HepG2 (cell line): Measurements from ENCODE around the gene SLC9A5. TPM values are rescaled to one million over a fixed set of nuclear protein-coding genes. Genes with fewer than 3 reads are reported as not detected.
A peak's percentile ranks its signal among the peaks of the same experiment; 100 is the strongest.

Experiments used
- ATF4 ChIP-seq, 2 experiments: fragments of 450-650 bp in 1 of 2; sonication (generic) in 1 of 2; formaldehyde crosslinking; IDR thresholded peaks; 2 replicates each; pipeline versions ENCODE4 v1.5.0 to v1.8.0; 2020 to 2022; ENCODE audit warnings: mild to moderate bottlenecking in 1 of 2, missing genetic modification reagents in 1 of 2
- BRD4 ChIP-seq: sonication (generic); formaldehyde crosslinking; IDR thresholded peaks from 2 replicates; pipeline ENCODE4 v1.4.0; 2020; ENCODE audit warnings: missing genetic modification reagents
- DBP ChIP-seq: sonication (generic); formaldehyde crosslinking; IDR thresholded peaks from 2 replicates; pipeline ENCODE4 v1.4.0; 2020; ENCODE audit warnings: missing genetic modification reagents; ENCODE audit errors: not compliant biosample characterization
- KLF16 ChIP-seq, 2 experiments: sonication (generic) in 1 of 2; formaldehyde crosslinking in 1 of 2; IDR thresholded peaks; 2 replicates each; pipeline versions ENCODE4 v1.6.1 to v1.8.0; 2016 to 2023; ENCODE audit warnings: missing genetic modification reagents in 2 of 2, missing compliant biosample characterization in 1 of 2
- PTBP1 ChIP-seq: fragments of 200-400 bp; formaldehyde crosslinking; IDR thresholded peaks from 2 replicates; pipeline ENCODE4 v1.6.1; 2018; ENCODE audit warnings: low read length, low read depth; ENCODE audit not compliant: poor library complexity, severe bottlenecking
- ZBTB40 ChIP-seq, 2 experiments: fragments of 450-650 bp in 1 of 2; sonication (generic) in 1 of 2; formaldehyde crosslinking in 1 of 2; IDR thresholded peaks; 2 replicates each; pipeline versions ENCODE4 v1.6.1 to v1.8.0; 2016 to 2022; ENCODE audit warnings: antibody characterized with exemption in 1 of 2, mild to moderate bottlenecking in 1 of 2, missing genetic modification reagents in 1 of 2
- ZNF703 ChIP-seq: sonication (generic); formaldehyde crosslinking; IDR thresholded peaks from 2 replicates; pipeline ENCODE4 v1.5.1; 2020; ENCODE audit warnings: missing genetic modification reagents, mild to moderate bottlenecking, moderate library complexity, borderline replicate concordance
- ZNF704 ChIP-seq: sonication (generic); formaldehyde crosslinking; IDR thresholded peaks from 2 replicates; pipeline ENCODE4 v1.8.1; 2023; ENCODE audit warnings: mild to moderate bottlenecking, inconsistent platforms, moderate library complexity, missing genetic modification reagents, borderline replicate concordance
- ZNF816 ChIP-seq: sonication (generic); formaldehyde crosslinking; IDR thresholded peaks from 2 replicates; pipeline ENCODE4 v1.8.0; 2022; ENCODE audit warnings: missing genetic modification reagents, mild to moderate bottlenecking, borderline replicate concordance
- polyA plus RNA-seq, 8 experiments: library from polyadenylated mRNA; depleted of rRNA in 3 of 8; stranded (reverse) in 7 of 8; unstranded in 1 of 8; fragments of >200 nt; fragmentation: Illumina TruSeq in 4 of 8; extraction: Trizol in 4 of 8; gene quantifications; 2 replicates each; pipeline versions ENCODE4 v1.2.1 to v1.2.3, GENCODE V29; 2011 to 2016; ENCODE audit warnings: low read depth in 4 of 8, missing spikeins in 1 of 8, mixed read lengths in 1 of 8; ENCODE audit not compliant: insufficient read depth in 1 of 8
- total RNA-seq, 5 experiments: library from RNA; depleted of rRNA; stranded (reverse); fragments of >200 nt; fragmentation: Illumina TruSeq; extraction: Trizol; gene quantifications; 2 replicates each; pipeline ENCODE4 v1.2.3, GENCODE V29; 2016; ENCODE audit warnings: low read depth in 1 of 5
- TF ChIP-seq, protein P1 (sequence below), 2 experiments: sonication (generic) in 1 of 2; formaldehyde crosslinking in 1 of 2; IDR thresholded peaks; 2 replicates each; pipeline versions ENCODE4 v1.4.0 to v1.6.1; 2018 to 2020; ENCODE audit warnings: missing genetic modification reagents in 2 of 2, borderline replicate concordance in 1 of 2, low read depth in 1 of 2, mild to moderate bottlenecking in 1 of 2, missing biosample characterization in 1 of 2

The SLC9A5 gene
- total and polyA plus RNA-seq, 2 of the 13 experiments (the other 11 are each of a cell fraction or from before 2014, with no cell fraction given), result 0.58 to 1.4 TPM

DNA sequence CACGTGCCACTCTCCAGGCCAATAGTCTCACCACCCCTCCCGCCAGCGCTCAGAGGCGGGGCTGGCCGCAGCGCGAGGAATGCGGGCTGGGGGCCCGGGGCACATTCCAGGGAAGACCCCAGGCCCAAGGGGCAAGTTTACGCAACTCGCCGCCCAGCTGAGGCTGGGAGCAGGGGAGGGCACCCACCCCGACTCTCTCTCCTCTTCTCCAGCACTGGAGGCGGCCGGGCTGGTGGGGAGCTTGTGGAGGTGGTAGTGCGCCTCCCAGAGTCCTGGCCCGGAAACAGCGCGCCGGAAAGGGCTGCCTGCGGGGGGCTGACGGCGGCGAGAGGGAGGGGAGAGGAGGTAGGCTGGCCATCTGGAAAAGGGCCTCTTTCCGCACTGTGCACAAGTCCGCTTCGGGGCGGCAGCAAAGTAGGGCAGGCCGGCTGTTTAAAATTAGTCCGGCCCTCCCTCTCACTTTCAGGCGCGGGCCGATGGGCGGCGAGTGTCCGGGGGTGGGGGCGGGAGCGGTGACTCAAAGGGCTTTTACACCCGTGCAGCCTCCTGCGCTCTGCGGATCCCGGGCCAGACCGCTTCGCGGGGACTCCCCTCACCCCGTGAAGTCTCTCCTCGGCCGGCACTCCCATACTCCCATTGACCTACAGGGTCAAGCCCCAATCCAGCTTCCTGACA is 2.6 kb upstream of the SLC9A5 start (continued):
- TF ChIP-seq ZBTB40 (IDR thresholded peaks at IDR 0.05) (no peak), ZBTB40 (CRISPR knock-in tag; IDR thresholded peaks at IDR 0.05) (peak; percentile 91; the same call in 1 of the 2 replicates), ZNF816 (no peak; the same call in 1 of the 2 replicates), ATF4 (CRISPR knock-in tag; IDR thresholded peaks at IDR 0.05) (peak in 1 of 2 experiments; percentile 72; a peak in 2 of 4 replicates), BRD4 (CRISPR knock-in tag) (peak; percentile 56), ZNF704 (peak; percentile 89), KLF16 (CRISPR knock-in tag; IDR thresholded peaks at IDR 0.05) (peak; percentile 32 to 75; a peak in 1 of 4 replicates), DBP (peak; percentile 17), PTBP1 (peak; percentile 16), ZNF703 (CRISPR knock-in tag) (peak; percentile 86; the same call in 1 of the 2 replicates)
- TF ChIP-seq, protein P1, sequence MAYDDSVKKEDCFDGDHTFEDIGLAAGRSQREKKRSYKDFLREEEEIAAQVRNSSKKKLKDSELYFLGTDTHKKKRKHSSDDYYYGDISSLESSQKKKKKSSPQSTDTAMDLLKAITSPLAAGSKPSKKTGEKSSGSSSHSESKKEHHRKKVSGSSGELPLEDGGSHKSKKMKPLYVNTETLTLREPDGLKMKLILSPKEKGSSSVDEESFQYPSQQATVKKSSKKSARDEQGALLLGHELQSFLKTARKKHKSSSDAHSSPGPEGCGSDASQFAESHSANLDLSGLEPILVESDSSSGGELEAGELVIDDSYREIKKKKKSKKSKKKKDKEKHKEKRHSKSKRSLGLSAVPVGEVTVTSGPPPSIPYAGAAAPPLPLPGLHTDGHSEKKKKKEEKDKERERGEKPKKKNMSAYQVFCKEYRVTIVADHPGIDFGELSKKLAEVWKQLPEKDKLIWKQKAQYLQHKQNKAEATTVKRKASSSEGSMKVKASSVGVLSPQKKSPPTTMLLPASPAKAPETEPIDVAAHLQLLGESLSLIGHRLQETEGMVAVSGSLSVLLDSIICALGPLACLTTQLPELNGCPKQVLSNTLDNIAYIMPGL (CRISPR knock-in tag; IDR thresholded peaks at IDR 0.05; ENCODE audit: borderline replicate concordance in 1 of 2, low read depth in 1 of 2), result peak; percentile 94 to 97
